ENCODE results near the gene DUT.
A peak's percentile ranks its signal among the peaks of the same experiment; 100 is the strongest.

DUT gene

DNA sequence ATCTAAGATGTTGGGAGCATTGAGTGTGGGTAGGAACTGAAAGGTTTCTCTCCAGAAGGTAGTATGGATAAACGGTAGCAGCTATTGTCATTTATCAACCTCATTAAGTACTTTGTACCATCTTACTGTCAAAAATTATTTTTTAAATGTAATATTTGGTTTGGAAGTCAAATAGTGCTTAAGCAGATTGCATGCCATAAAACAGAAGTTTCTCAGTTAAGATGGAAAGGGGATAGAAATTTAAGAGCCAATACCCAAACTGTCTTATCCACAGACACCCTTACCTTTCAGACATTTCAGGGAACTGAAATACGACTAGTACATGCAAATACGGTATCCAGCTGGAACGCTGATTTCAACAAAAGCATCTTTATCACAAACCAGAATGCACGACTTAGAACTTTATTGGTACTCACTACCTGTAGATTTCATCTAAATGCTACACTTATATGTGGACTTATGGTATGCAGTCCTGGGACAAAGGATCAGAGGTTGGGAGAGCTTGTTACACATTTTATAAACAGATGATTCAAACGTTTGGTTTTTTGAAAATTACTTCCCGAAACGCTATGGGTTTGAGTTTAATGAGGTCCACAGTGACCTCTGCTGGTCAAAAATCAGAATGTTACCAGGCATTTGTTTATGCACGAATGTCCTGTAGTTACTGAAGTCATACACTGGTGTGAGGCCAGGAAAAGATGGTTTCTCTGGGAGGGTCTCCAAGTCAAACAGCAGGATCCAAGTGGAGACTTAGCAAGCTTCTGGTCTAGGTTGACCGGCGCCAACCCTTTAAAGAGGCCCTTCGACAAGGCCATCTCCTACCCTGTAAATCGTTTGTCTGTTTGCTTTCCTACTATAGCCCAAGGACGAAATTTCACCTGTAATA, 45.7 kb upstream of the DUT start:
- H3K4me3 ChIP-seq (IDR thresholded peaks at IDR 0.05; ENCODE audit: insufficient read depth, low read depth, low read length) = no peak overlapping the region
- peak overlapping the region; percentile 34; the same call in 1 of the 2 replicates for H3K4me2 ChIP-seq
- no peaks in the 10 kb centered on the region for H3K79me2 ChIP-seq (ENCODE audit: insufficient read depth, low read depth)
- no peak overlapping the region for H3K27ac ChIP-seq
- TF ChIP-seq, protein P1, sequence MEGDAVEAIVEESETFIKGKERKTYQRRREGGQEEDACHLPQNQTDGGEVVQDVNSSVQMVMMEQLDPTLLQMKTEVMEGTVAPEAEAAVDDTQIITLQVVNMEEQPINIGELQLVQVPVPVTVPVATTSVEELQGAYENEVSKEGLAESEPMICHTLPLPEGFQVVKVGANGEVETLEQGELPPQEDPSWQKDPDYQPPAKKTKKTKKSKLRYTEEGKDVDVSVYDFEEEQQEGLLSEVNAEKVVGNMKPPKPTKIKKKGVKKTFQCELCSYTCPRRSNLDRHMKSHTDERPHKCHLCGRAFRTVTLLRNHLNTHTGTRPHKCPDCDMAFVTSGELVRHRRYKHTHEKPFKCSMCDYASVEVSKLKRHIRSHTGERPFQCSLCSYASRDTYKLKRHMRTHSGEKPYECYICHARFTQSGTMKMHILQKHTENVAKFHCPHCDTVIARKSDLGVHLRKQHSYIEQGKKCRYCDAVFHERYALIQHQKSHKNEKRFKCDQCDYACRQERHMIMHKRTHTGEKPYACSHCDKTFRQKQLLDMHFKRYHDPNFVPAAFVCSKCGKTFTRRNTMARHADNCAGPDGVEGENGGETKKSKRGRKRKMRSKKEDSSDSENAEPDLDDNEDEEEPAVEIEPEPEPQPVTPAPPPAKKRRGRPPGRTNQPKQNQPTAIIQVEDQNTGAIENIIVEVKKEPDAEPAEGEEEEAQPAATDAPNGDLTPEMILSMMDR (conservative IDR thresholded peaks at IDR 0.05; ENCODE audit: low read depth, low read length) = peak; percentile 82
- no peaks in the 10 kb centered on the region for H3K36me3 ChIP-seq (ENCODE audit: insufficient read depth)
- H4K20me1 ChIP-seq (ENCODE audit: insufficient read depth) = no peaks in the 10 kb centered on the region
- no peaks in the 10 kb centered on the region for H3K27me3 ChIP-seq (ENCODE audit: insufficient read depth, low read depth)
- peak overlapping the region; percentile 64 for H2AFZ ChIP-seq (ENCODE audit: low read depth)
- H3K9ac ChIP-seq = no peak overlapping the region
- H3K4me1 ChIP-seq (ENCODE audit: low read depth, poor library complexity, severe bottlenecking) = no peaks in the 10 kb centered on the region

DNA sequence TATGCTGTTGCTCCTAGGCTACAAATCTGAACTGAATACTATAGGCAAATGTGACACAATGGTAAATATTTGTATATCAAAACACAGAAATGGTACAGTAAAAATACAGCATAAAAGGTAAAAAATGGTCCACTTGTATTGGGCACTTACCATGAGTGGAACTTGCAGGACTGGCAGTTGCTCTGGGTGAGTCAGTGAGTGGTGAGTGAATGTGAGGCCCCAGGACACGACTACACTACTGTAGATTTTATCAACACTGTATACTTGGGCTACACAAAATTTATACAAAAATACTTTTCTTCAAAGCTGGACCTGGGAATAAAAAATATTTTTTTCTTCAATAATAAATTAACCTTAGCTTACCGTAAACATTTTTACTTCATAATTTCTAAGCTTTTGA, 41.6 kb upstream of the DUT start:
- H3K4me1 ChIP-seq (ENCODE audit: low read depth, poor library complexity, severe bottlenecking) = no peaks in the 10 kb centered on the region
- no peaks in the 10 kb centered on the region for H3K27me3 ChIP-seq (ENCODE audit: insufficient read depth, low read depth)
- H3K4me2 ChIP-seq = no peak overlapping the region
- no peak overlapping the region for H3K9ac ChIP-seq
- no peaks in the 10 kb centered on the region for H4K20me1 ChIP-seq (ENCODE audit: insufficient read depth)
- H3K36me3 ChIP-seq (ENCODE audit: insufficient read depth) = no peaks in the 10 kb centered on the region
- TF ChIP-seq, protein P1 (conservative IDR thresholded peaks at IDR 0.05; ENCODE audit: low read depth, low read length) = no peak
- H3K79me2 ChIP-seq (ENCODE audit: insufficient read depth, low read depth) = no peaks in the 10 kb centered on the region
- H3K27ac ChIP-seq = no peak overlapping the region
- H2AFZ ChIP-seq (ENCODE audit: low read depth) = no peak overlapping the region
- no peak overlapping the region for H3K4me3 ChIP-seq (IDR thresholded peaks at IDR 0.05; ENCODE audit: insufficient read depth, low read depth, low read length)

DNA sequence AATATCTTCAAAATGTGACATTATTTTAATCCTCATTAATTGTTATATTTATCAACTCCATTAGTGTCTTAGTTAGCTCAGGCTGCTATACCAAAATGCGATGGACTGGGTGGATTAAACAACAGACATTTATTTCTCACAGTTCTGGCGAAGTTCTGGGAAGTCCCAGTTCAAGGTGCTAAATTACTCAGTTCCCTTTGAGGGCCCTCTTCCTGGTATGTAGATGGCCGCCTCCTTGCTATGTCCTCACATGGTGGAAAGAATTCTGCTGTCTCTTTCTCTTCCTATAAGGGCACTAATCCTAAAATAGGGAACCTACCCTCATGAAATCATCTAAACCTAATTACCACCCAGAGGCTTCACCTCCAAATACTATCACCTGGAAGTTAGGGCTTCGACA, 38.8 kb upstream of the DUT start:
- Histone ChIP-seq H3K4me2 (no peak overlapping the region), H4K20me1 (ENCODE audit: insufficient read depth) (no peaks in the 10 kb centered on the region), H3K27ac (no peak overlapping the region), H3K4me1 (ENCODE audit: low read depth, poor library complexity, severe bottlenecking) (no peaks in the 10 kb centered on the region), H3K79me2 (ENCODE audit: insufficient read depth, low read depth) (no peaks in the 10 kb centered on the region), H2AFZ (ENCODE audit: low read depth) (no peak overlapping the region), H3K9ac (no peak overlapping the region), H3K4me3 (IDR thresholded peaks at IDR 0.05; ENCODE audit: insufficient read depth, low read depth, low read length) (no peak overlapping the region), H3K27me3 (ENCODE audit: insufficient read depth, low read depth) (no peaks in the 10 kb centered on the region), H3K36me3 (ENCODE audit: insufficient read depth) (no peaks in the 10 kb centered on the region)
- TF ChIP-seq, protein P1 (conservative IDR thresholded peaks at IDR 0.05; ENCODE audit: low read depth, low read length) = no peak

DNA sequence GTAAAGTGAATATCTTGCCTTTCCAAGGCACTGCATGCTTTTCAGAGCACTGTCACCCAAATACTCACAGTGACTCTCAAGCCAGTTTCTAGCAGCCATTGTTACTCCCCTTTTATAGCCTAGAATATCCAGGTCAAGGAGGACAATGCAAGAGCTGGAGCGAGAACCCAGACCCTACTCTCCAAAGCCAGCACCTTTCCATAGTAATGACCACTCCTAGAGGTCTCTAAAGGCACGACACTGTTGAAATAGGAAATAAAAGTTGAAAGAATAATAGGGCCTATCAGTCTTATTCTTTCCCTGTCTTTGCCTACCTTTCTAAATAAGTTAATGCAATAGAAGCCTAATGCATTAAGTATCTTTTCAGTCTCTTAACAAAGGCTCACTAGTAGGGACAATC, 33.6 kb upstream of the DUT start:
- H3K36me3 ChIP-seq (ENCODE audit: insufficient read depth) = no peaks in the 10 kb centered on the region
- H4K20me1 ChIP-seq (ENCODE audit: insufficient read depth) = no peaks in the 10 kb centered on the region
- no peaks in the 10 kb centered on the region for H3K27me3 ChIP-seq (ENCODE audit: insufficient read depth, low read depth)
- no peak overlapping the region for H3K9ac ChIP-seq
- H3K27ac ChIP-seq = no peak overlapping the region
- H2AFZ ChIP-seq (ENCODE audit: low read depth) = no peak overlapping the region
- H3K79me2 ChIP-seq (ENCODE audit: insufficient read depth, low read depth) = no peaks in the 10 kb centered on the region
- no peaks in the 10 kb centered on the region for H3K4me1 ChIP-seq (ENCODE audit: low read depth, poor library complexity, severe bottlenecking)
- H3K4me2 ChIP-seq = no peak overlapping the region
- TF ChIP-seq, protein P1 (conservative IDR thresholded peaks at IDR 0.05; ENCODE audit: low read depth, low read length) = no peak
- no peak overlapping the region for H3K4me3 ChIP-seq (IDR thresholded peaks at IDR 0.05; ENCODE audit: insufficient read depth, low read depth, low read length)
